Fibroblast of skin of left biceps (primary cell): Measurements from ENCODE around the gene KRT37.
"Not testable (repeated sequence)": the region's sequence is repeated elsewhere in the genome, so short reads cannot be mapped to it uniquely, and the experiment has no call there.

Experiments
- DNase-seq, 2 experiments: peaks; one replicate each; pipeline ENCODE4 v3.0.0-alpha.2; 2013; ENCODE audit warnings: low read depth in 2 of 2

KRT37 gene

GRCh38 chr17:41404024-41404671 lies 20.2 kb downstream of the KRT37 start:
- peak; percentile 70 to 73 for DNase-seq

GRCh38 chr17:41403404-41404023 lies 20.9 kb downstream of the KRT37 start:
- no peak for DNase-seq

GRCh38 chr17:41402161-41402560 lies 22.2 kb downstream of the KRT37 start:
- DNase-seq: no peak

GRCh38 chr17:41396996-41397660 lies 27.3 kb downstream of the KRT37 start, which contains the start of gene KRT31:
TSS of gene KRT31 (minus strand) at chr17:41397608. CDS start at chr17:41397539, 69 bp downstream.
- DNase-seq: no peak

GRCh38 chr17:41396340-41396739 lies 28.0 kb downstream of the KRT37 start:
- DNase-seq: no peak

GRCh38 chr17:41395611-41396010 lies 28.8 kb downstream of the KRT37 start:
- DNase-seq: no peak

GRCh38 chr17:41395044-41395443 lies 29.3 kb downstream of the KRT37 start:
- DNase-seq: not testable (repeated sequence)

GRCh38 chr17:41394254-41394996 lies 30.0 kb downstream of the KRT37 start:
- DNase-seq: no peak

- no peak for DNase-seq
Observed at GRCh38 chr17:41393826-41394225, 30.6 kb downstream of the KRT37 start.

GRCh38 chr17:41393294-41393693 lies 31.1 kb downstream of the KRT37 start:
- no peak for DNase-seq

GRCh38 chr17:41392278-41392677 lies 32.1 kb downstream of the KRT37 start:
- DNase-seq: no peak

GRCh38 chr17:41391535-41391934 lies 32.9 kb downstream of the KRT37 start:
- DNase-seq: no peak

GRCh38 chr17:41390411-41390938 lies 33.9 kb downstream of the KRT37 start:
- no peak for DNase-seq

GRCh38 chr17:41387670-41388069 lies 36.7 kb downstream of the KRT37 start:
- DNase-seq: no peak

GRCh38 chr17:41386227-41386626 lies 38.2 kb downstream of the KRT37 start:
- no peak for DNase-seq

GRCh38 chr17:41383690-41384089 lies 40.7 kb downstream of the KRT37 start:
- DNase-seq: no peak

- DNase-seq: no peak
Observed at GRCh38 chr17:41382394-41382793, 42.0 kb downstream of the KRT37 start.

GRCh38 chr17:41381943-41382342 lies 42.4 kb downstream of the KRT37 start, which contains the start of gene KRT34:
TSS of gene KRT34 (minus strand) at chr17:41382306. CDS start at chr17:41382246, 60 bp downstream.
- not testable (repeated sequence) for DNase-seq

GRCh38 chr17:41380091-41380490 lies 44.3 kb downstream of the KRT37 start:
- DNase-seq: not testable (repeated sequence)

GRCh38 chr17:41377546-41377945 lies 46.8 kb downstream of the KRT37 start:
- no peak for DNase-seq
